GM19463 (cell line): ENCODE data around the gene PUM2.
A peak's percentile ranks its signal among the peaks of the same experiment; 100 is the strongest.
"Not testable (repeated sequence)": the region's sequence is repeated elsewhere in the genome, so short reads cannot be mapped to it uniquely, and the experiment has no call there.

Experiments used
- ATAC-seq: cut with Tn5 transposase; IDR thresholded peaks from one replicate; pipeline ENCODE4 v1.9.1; 2021; ENCODE audit warnings: mild to moderate bottlenecking, moderate library complexity; ENCODE audit not compliant: unreplicated experiment

Gene PUM2

GRCh38 chr2:20300656-20301055, 50.0 kb downstream of the PUM2 start:
- ATAC-seq, result no peak

- ATAC-seq, result no peak
Observed at GRCh38 chr2:20299113-20299512, 51.5 kb downstream of the PUM2 start.

- no peak for ATAC-seq
Observed at GRCh38 chr2:20294231-20294630, 56.4 kb downstream of the PUM2 start.

GRCh38 chr2:20292984-20293383, 57.7 kb downstream of the PUM2 start:
- no peak for ATAC-seq

- ATAC-seq, result no peak
Observed at GRCh38 chr2:20291846-20292408, 58.7 kb downstream of the PUM2 start.

- peak; percentile 83 for ATAC-seq
Observed at GRCh38 chr2:20291106-20291564, 59.5 kb downstream of the PUM2 start.

- no peak for ATAC-seq
Observed at GRCh38 chr2:20288642-20289340, 61.9 kb downstream of the PUM2 start.

- ATAC-seq, result no peak
Observed at GRCh38 chr2:20282916-20283592, 67.6 kb downstream of the PUM2 start.

GRCh38 chr2:20281876-20282275, 68.8 kb downstream of the PUM2 start:
- no peak for ATAC-seq

GRCh38 chr2:20273042-20273441, 77.6 kb downstream of the PUM2 start:
- ATAC-seq, result no peak

- not testable (repeated sequence) for ATAC-seq
Observed at GRCh38 chr2:20268317-20268716, 82.3 kb downstream of the PUM2 start.

GRCh38 chr2:20267529-20267928, 83.1 kb downstream of the PUM2 start:
- no peak for ATAC-seq

- no peak for ATAC-seq
Observed at GRCh38 chr2:20264629-20265028, 86.0 kb downstream of the PUM2 start.

- no peak for ATAC-seq
Observed at GRCh38 chr2:20257411-20257810, 93.2 kb downstream of the PUM2 start.

- no peak for ATAC-seq
Observed at GRCh38 chr2:20254731-20255130, 95.9 kb downstream of the PUM2 start.

GRCh38 chr2:20250436-20250835, 100.2 kb downstream of the PUM2 start:
- no peak for ATAC-seq

- no peak for ATAC-seq
Observed at GRCh38 chr2:20249170-20249569, 101.5 kb downstream of the PUM2 start.

- ATAC-seq, result no peak
Observed at GRCh38 chr2:20247084-20247483, 103.6 kb downstream of the PUM2 start.

GRCh38 chr2:20243637-20244036, 107.0 kb downstream of the PUM2 start:
- not testable (repeated sequence) for ATAC-seq

GRCh38 chr2:20242727-20243377, 107.8 kb downstream of the PUM2 start:
- no peak for ATAC-seq

GRCh38 chr2:20241973-20242726, 108.5 kb downstream of the PUM2 start:
- no peak for ATAC-seq
